ENCODE results near the gene TUBAL3.

GRCh38 chr10:5349362-5349761 lies 55.3 kb downstream of the TUBAL3 start:
- TF ChIP-seq CTCF (conservative IDR thresholded peaks at IDR 0.05) (no peak), EZH2 (IDR thresholded peaks at IDR 0.05; ENCODE audit: low read depth) (no peak)
